ENCODE data around the gene TSPAN2.
A peak's percentile ranks its signal among the peaks of the same experiment; 100 is the strongest.

TSPAN2 gene

GRCh38 chr1:115057661-115058254 is 31.5 kb downstream of the TSPAN2 start:
- Histone ChIP-seq H3K4me1 (ENCODE audit: low read length) (no peaks in the 10 kb centered on the region), H3K27me3 (ENCODE audit: low read depth, low read length) (no peaks in the 10 kb centered on the region), H3K9ac (ENCODE audit: low read length) (no peak overlapping the region), H2AFZ (ENCODE audit: low read depth, low read length) (no peak overlapping the region), H3K4me3 (ENCODE audit: low read length) (no peak overlapping the region), H3K4me2 (ENCODE audit: low read length) (no peak overlapping the region), H3K9me3 (ENCODE audit: insufficient read depth, low read length) (no peaks in the 10 kb centered on the region), H3K36me3 (replicated peaks; ENCODE audit: low read depth, low read length) (no peaks in the 10 kb centered on the region), H3K27ac (ENCODE audit: low read length) (no peak overlapping the region), H3K79me2 (ENCODE audit: low read length) (no peaks in the 10 kb centered on the region), H4K20me1 (ENCODE audit: insufficient read depth, low read length) (no peaks in the 10 kb centered on the region)
- TF ChIP-seq, protein P1, sequence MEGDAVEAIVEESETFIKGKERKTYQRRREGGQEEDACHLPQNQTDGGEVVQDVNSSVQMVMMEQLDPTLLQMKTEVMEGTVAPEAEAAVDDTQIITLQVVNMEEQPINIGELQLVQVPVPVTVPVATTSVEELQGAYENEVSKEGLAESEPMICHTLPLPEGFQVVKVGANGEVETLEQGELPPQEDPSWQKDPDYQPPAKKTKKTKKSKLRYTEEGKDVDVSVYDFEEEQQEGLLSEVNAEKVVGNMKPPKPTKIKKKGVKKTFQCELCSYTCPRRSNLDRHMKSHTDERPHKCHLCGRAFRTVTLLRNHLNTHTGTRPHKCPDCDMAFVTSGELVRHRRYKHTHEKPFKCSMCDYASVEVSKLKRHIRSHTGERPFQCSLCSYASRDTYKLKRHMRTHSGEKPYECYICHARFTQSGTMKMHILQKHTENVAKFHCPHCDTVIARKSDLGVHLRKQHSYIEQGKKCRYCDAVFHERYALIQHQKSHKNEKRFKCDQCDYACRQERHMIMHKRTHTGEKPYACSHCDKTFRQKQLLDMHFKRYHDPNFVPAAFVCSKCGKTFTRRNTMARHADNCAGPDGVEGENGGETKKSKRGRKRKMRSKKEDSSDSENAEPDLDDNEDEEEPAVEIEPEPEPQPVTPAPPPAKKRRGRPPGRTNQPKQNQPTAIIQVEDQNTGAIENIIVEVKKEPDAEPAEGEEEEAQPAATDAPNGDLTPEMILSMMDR (IDR thresholded peaks at IDR 0.05; ENCODE audit: low read depth, low read length), result no peak
- no peak for TF ChIP-seq EZH2phosphoT487 (IDR thresholded peaks at IDR 0.05; ENCODE audit: low read depth)

DNA sequence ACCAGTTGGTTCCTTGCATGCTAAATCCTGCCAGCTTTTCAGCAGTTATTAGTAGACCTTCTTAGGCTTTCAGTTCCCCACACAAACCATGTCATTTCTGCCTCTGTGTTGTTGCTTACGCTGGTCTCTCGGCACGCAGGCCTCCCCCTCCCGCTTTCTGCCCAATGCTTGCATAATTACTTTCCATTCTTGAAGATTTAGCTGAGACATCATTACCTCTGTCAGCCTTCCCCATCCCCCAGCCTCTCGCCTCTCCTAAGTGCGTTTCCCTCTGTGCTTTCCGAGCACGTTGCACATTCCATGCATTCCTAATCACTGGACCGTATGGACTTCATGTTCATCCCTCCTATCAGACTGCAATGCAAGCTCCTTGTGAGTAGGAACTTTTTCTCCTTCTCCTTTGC is 32.9 kb downstream of the TSPAN2 start:
- Histone ChIP-seq H3K27me3 (ENCODE audit: low read depth, low read length) (no peaks in the 10 kb centered on the region), H2AFZ (ENCODE audit: low read depth, low read length) (no peak overlapping the region), H3K9me3 (ENCODE audit: insufficient read depth, low read length) (no peaks in the 10 kb centered on the region), H3K4me1 (ENCODE audit: low read length) (no peaks in the 10 kb centered on the region), H3K79me2 (ENCODE audit: low read length) (no peaks in the 10 kb centered on the region), H4K20me1 (ENCODE audit: insufficient read depth, low read length) (no peaks in the 10 kb centered on the region), H3K36me3 (replicated peaks; ENCODE audit: low read depth, low read length) (no peaks in the 10 kb centered on the region), H3K27ac (ENCODE audit: low read length) (no peak overlapping the region), H3K9ac (ENCODE audit: low read length) (no peak overlapping the region), H3K4me2 (ENCODE audit: low read length) (no peak overlapping the region), H3K4me3 (ENCODE audit: low read length) (no peak overlapping the region)
- TF ChIP-seq EZH2phosphoT487 (IDR thresholded peaks at IDR 0.05; ENCODE audit: low read depth), result no peak
- TF ChIP-seq, protein P1 (IDR thresholded peaks at IDR 0.05; ENCODE audit: low read depth, low read length), result no peak

DNA sequence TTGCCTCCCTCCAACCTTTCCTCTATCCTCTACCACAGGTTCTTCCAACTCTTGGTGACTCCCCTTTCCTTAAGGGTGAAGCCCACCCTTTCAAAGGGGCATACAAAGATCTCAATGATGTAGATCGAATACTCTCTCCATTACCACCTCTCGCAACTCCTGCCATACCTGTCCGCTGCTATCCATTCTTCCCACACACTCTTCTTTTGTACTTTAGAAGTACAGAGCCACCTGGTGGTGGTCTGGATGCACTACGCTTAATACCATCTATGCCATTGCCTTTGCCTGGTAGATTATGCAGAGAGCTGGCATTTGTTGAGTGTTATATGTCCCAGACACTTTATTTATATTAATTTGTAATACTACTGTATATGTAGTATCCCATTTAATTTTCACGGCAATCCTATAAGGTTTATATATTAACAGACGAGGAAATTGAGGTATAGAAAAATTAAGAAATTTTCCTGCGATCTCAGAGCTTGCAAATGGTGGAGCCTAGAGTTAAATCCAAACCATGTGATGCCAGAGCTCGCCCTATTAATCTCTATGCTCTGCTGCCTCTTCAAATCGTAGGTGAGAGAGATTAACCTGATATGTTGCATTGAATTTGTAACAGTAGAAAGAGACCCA is 36.7 kb downstream of the TSPAN2 start:
- Histone ChIP-seq H3K4me3 (ENCODE audit: low read length) (no peak overlapping the region), H3K79me2 (ENCODE audit: low read length) (no peaks in the 10 kb centered on the region), H3K9me3 (ENCODE audit: insufficient read depth, low read length) (no peaks in the 10 kb centered on the region), H3K9ac (ENCODE audit: low read length) (no peak overlapping the region), H3K27ac (ENCODE audit: low read length) (no peak overlapping the region), H2AFZ (ENCODE audit: low read depth, low read length) (no peak overlapping the region), H3K4me2 (ENCODE audit: low read length) (no peak overlapping the region), H3K27me3 (ENCODE audit: low read depth, low read length) (0 out of 2 replicates have a peak, but pooled peaks cover 3% of the 10 kb centered on the region), H4K20me1 (ENCODE audit: insufficient read depth, low read length) (no peaks in the 10 kb centered on the region), H3K4me1 (ENCODE audit: low read length) (no peaks in the 10 kb centered on the region), H3K36me3 (replicated peaks; ENCODE audit: low read depth, low read length) (no peaks in the 10 kb centered on the region)
- TF ChIP-seq, protein P1 (IDR thresholded peaks at IDR 0.05; ENCODE audit: low read depth, low read length), result peak; percentile 62
- no peak for TF ChIP-seq EZH2phosphoT487 (IDR thresholded peaks at IDR 0.05; ENCODE audit: low read depth)

DNA sequence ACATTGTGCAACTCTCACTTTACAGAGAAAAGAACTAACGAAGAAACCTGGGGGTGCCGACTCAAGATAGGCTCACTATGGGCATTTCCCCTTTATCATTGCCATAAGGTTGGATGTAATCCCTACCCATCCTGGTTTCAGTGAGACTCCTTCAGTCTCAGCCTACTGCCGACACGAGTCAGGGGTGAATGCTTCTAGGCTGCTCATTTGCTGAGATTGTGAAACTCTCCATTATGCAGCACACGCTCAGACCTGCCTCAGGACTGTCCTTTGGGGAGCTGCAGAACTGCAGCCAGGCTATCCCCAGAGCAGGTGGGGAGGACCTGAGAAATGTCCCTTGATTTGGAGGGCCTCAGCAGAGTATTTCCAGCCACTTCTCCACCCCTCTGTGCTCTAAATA is 37.5 kb downstream of the TSPAN2 start:
- no peak overlapping the region for H3K27ac ChIP-seq (ENCODE audit: low read length)
- no peak overlapping the region for H3K4me2 ChIP-seq (ENCODE audit: low read length)
- H3K27me3 ChIP-seq (ENCODE audit: low read depth, low read length), result 0 out of 2 replicates have a peak, but pooled peaks cover 3% of the 10 kb centered on the region
- no peak overlapping the region for H2AFZ ChIP-seq (ENCODE audit: low read depth, low read length)
- no peaks in the 10 kb centered on the region for H3K9me3 ChIP-seq (ENCODE audit: insufficient read depth, low read length)
- no peaks in the 10 kb centered on the region for H4K20me1 ChIP-seq (ENCODE audit: insufficient read depth, low read length)
- H3K9ac ChIP-seq (ENCODE audit: low read length), result no peak overlapping the region
- H3K79me2 ChIP-seq (ENCODE audit: low read length), result no peaks in the 10 kb centered on the region
- no peaks in the 10 kb centered on the region for H3K36me3 ChIP-seq (replicated peaks; ENCODE audit: low read depth, low read length)
- TF ChIP-seq, protein P1 (IDR thresholded peaks at IDR 0.05; ENCODE audit: low read depth, low read length), result no peak
- TF ChIP-seq EZH2phosphoT487 (IDR thresholded peaks at IDR 0.05; ENCODE audit: low read depth), result no peak
- H3K4me1 ChIP-seq (ENCODE audit: low read length), result no peaks in the 10 kb centered on the region
- no peak overlapping the region for H3K4me3 ChIP-seq (ENCODE audit: low read length)

Data from OCI-LY3 (cell line).